ENCODE data around the gene ID1.
"Not testable (repeated sequence)": the region's sequence is repeated elsewhere in the genome, so short reads cannot be mapped to it uniquely, and the experiment has no call there.

ID1 gene

DNA sequence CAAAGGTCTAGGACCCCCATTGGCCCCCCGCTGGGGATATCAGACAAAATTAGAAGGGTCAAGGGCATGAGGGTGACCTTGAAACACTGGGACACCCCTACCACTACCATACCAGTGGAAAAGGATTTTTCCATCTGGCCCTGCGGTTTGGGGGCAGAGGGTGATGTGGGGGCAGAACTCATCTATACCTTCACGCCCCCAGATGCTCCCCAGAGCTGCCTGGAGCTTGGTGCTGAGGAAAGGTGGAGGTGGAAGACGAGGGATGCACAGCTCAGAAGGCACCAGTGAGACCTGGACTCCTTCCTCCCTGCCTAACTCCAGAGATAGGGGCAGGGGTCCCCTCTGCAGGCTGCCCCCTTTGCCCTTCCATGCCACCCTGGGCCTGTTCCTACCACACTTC is 33.7 kb downstream of the ID1 start:
- DNase-seq, result no peak

DNA sequence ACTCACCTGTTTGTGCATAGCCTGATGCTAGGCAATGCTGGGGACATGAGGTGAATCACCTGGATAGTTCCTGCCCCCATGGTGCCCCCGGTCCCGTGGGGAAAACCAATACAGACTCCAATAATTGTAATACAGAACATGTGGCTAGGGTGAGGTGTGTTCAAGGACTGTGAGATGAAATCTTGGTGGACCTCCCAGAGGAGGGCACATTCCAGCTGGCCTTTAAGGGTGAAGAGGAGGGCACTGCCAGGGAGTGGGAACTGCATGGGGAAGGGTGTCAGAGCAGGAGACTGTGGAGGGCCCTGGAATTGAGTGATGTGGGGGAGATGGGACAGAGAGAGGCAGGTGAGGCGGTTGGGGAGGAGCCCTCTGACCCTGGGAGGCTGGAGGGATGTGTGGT is 35.2 kb downstream of the ID1 start:
- no peak for DNase-seq

DNA sequence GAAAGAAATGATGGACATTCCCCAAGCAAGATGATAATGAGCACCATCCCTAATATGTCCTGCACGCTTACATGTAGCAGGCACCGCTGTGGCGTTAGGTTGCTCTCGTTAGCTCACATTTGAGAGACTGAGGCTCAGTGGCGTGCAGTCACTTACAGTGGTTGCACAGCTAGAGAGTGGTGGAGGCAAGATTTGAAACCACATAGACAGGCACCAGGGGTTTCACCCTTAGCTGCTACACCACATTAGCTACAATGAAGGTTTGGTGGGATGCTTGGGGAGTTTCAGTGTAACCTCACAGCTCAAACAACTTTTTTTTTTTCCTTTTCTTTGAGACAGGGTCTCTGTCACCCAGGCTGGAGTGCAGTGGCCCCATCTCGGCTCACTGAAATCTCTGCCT is 36.3 kb downstream of the ID1 start:
- no peak for DNase-seq

DNA sequence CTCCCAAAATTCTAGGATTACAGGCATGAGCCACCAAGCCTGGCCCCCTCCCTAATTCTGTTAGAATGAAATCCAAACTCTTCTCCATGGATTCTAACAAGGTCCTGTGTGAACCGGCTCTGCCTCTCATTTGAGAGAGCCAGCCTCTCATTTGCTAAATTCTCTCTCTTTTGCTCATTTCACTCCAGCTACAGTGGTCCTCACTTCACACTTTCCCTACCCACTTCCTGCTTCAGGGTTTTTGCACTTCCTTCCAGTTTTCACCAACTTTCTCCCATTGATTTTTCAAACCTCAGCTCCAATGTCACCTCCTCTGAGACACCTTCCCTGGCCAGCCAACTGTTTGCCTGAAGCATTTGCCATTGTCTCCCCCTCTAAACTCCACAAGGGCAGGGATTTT is 37.7 kb downstream of the ID1 start:
- no peak for DNase-seq

DNA sequence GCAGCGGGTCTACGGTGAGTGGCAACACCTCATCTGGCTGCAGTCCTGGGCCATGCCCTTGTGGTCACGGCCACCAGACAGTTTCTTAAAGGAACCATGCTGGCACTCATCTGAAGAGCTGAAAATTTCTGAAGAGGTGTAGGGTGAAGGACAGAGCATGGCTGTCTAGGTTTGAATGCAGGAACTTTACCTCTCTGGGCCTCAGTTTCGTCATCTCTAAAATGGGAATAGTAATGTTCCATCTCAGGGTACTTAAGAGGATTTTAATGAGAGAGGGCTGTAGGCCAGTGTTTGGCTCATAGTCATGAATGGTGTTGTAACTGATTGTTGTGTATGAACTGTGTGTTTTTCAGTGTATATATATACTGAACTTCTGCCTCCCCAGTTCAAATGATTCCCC is 38.4 kb downstream of the ID1 start:
- no peak for DNase-seq

DNA sequence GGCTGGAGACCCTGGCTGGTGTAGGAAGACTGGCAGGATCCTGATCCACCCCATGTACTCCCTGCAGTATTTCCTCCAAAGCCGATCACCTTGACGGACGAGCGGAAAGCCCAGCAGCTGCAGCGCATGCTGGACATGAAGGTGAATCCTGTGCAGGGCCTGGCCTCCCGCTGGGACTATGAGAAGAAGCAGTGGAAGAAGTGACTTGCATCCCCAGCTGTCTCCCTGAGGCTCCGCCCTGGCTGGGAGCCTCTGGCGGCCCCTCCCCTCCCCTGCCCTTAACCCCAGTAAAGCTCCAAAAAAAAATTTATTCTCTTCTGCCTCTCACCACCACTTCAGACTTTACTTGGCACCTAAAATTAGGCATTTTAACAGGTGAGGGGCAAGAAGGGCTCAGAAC is 39.6 kb downstream of the ID1 start:
- DNase-seq, result no peak

DNA sequence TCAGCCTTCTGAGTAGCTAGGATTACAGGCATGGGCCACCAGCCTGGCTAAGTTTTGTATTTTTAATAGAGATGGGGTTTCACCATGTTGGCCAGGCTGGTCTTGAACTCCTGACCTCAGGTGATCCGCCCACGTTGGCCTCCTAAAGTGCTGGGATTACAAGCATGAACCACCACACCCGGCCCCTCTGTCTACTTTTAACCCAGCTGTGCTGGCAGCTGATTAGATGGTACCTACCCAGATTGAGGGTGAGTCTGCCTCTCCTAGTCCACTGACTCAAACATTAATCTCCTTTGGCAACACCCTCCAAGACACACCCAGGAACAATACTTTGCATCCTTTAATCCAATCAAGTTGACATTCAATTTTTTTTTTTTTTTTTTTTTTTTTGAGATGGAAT is 43.0 kb downstream of the ID1 start:
- DNase-seq, result not testable (repeated sequence)

DNA sequence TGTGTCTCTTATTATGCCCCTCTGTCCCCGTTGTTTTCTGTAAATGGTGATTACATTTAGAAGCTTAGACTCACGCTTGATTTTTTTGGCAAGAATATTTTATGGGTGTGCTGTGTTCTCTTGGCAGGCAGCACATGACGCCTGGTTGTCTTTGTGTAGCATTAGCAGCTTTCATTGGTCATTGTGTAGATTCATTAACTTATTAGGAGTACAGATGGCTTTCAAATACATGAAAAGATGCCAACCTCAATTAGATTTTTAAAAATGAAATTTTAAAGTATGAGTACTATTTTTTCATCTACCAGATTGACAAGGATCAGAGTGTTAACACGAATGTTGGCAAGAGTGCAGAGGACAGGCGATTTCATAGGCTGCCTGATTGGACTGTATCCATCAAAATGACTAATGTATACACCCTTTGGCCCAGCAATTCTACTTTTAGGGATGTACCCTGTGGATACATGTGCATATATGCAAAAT is 47.9 kb downstream of the ID1 start:
- DNase-seq, result no peak

DNA sequence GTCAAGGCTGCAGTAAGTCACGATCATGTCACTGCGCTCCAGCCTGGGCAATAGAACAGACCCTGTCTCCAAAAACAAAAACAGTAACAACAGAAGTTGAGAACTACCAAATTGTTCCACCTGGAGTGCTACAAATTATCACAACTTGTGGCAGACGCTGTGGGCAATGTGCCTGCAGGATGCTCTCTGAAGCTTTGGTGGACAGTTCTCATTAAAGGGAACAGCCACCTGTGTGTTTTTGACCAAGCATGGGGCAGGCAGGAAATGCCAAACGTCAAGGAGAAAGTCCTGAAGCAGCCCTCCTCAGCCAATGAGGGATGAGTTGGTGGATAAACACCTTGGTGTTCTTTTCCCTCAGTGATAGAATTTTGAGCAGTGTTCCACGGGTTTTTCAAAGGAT is 48.5 kb downstream of the ID1 start:
- no peak for DNase-seq

DNA sequence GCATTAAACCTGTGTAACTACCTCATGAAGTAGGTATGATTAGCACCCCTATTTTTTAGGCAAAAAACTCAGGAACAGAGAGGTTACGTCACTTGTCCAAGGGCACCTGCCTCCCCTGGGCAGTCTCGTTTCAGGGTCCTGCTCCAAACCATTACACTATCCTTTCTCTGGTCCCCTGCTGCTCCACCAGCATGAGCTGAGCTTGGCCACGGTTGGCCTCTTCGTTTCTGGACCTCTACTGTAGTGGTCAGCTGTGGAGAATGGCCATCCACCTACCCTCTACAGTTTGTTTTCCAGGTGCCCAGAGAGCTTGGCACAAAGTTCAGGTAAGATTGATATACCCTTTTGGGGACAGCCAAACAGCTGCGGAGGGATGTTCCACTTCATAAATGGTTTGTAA is 49.4 kb downstream of the ID1 start:
- no peak for DNase-seq

Data from activated CD8-positive, alpha-beta memory T cell treated with anti-CD3 and anti-CD28 coated beads, Interleukin-2, amount 50 U/mL, for 48 hours (primary cell).